ENCODE data around the gene CTRL.

Gene CTRL

DNA sequence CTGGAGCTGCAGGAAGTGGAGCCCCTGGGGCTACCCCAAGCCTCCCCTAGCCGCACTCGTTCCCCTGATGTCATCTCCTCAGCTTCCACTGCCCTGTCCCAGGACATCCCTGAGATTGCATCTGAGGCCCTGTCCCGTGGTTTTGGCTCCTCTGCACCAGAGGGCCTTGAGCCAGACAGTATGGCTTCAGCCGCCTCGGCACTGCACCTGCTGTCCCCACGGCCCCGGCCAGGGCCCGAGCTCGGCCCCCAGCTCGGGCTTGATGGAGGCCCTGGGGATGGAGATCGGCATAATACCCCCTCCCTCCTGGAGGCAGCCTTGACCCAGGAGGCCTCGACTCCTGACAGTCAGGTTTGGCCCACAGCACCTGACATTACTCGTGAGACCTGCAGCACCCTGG lies 51.1 kb downstream of the CTRL start:
- no peak for DNase-seq (ENCODE audit: low read depth)
- TF ChIP-seq, protein P1, sequence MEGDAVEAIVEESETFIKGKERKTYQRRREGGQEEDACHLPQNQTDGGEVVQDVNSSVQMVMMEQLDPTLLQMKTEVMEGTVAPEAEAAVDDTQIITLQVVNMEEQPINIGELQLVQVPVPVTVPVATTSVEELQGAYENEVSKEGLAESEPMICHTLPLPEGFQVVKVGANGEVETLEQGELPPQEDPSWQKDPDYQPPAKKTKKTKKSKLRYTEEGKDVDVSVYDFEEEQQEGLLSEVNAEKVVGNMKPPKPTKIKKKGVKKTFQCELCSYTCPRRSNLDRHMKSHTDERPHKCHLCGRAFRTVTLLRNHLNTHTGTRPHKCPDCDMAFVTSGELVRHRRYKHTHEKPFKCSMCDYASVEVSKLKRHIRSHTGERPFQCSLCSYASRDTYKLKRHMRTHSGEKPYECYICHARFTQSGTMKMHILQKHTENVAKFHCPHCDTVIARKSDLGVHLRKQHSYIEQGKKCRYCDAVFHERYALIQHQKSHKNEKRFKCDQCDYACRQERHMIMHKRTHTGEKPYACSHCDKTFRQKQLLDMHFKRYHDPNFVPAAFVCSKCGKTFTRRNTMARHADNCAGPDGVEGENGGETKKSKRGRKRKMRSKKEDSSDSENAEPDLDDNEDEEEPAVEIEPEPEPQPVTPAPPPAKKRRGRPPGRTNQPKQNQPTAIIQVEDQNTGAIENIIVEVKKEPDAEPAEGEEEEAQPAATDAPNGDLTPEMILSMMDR (IDR thresholded peaks at IDR 0.05; ENCODE audit: low read depth, low read length, missing control alignments) = no peak
- no peak overlapping the region for H3K4me3 ChIP-seq (ENCODE audit: low read depth, low read length)

- TF ChIP-seq, protein P1 (IDR thresholded peaks at IDR 0.05; ENCODE audit: low read depth, low read length, missing control alignments) = no peak
- no peak overlapping the region for H3K4me3 ChIP-seq (ENCODE audit: low read depth, low read length)
- no peak for DNase-seq (ENCODE audit: low read depth)
Observed at GRCh38 chr16:67879936-67880335, 51.7 kb downstream of the CTRL start.

Measured in GM12864 (cell line).